Panc1 (cell line): ENCODE data around the gene CDCA3. TPM values are rescaled to one million over a fixed set of nuclear protein-coding genes. Genes with fewer than 3 reads are reported as not detected.

ENCODE experiments used
- ATAC-seq: fragments of 200-7000 bp; cut with Tn5 transposase; 2 replicates; pipeline ENCODE4 v1.9.1; 2020; ENCODE audit warnings: mild to moderate bottlenecking, moderate library complexity
- BruUV-seq: library from RNA; stranded (reverse); fragments of 400-500 nt; replicated peaks from 2 replicates; lab custom pipeline; 2021; lab: Mats Ljungman, UMichigan
- CTCF ChIA-PET: fragments of 300-600 bp; sonication (Branson Sonifier 250); formaldehyde crosslinking; loops from one replicate; lab custom pipeline; 2022; ENCODE audit warnings: antibody characterized with exemption; lab: Charles Lee
- POLR2A ChIA-PET: fragments of 300-600 bp; sonication (Branson Sonifier 250); formaldehyde crosslinking; loops from one replicate; lab custom pipeline; 2022; ENCODE audit warnings: antibody characterized with exemption; lab: Charles Lee
- DNase-seq: peaks from one replicate; pipeline ENCODE4 v3.0.0-alpha.2; 2010; ENCODE audit warnings: low read depth, low spot score
- H3K27ac ChIP-seq: 2 replicates; pipeline ENCODE4 v1.5.1; 2011; ENCODE audit warnings: mild to moderate bottlenecking, low read length, inconsistent platforms
- H3K27me3 ChIP-seq: fragments of 200-500 bp; sonication (Bioruptor generic); 2 replicates; pipeline ENCODE4 v1.6.0; 2014; ENCODE audit warnings: low read length, inconsistent platforms; ENCODE audit not compliant: control insufficient read depth, insufficient read depth
- H3K36me3 ChIP-seq: fragments of 200-500 bp; sonication (Bioruptor generic); 2 replicates; pipeline ENCODE4 v1.5.1; 2014; ENCODE audit warnings: inconsistent platforms, mild to moderate bottlenecking, low read length, moderate library complexity; ENCODE audit not compliant: control insufficient read depth, insufficient read depth
- H3K4me1 ChIP-seq: 2 replicates; pipeline ENCODE4 v1.5.1; 2011; ENCODE audit warnings: inconsistent platforms, mild to moderate bottlenecking, low read length, moderate library complexity; ENCODE audit not compliant: control insufficient read depth, insufficient read depth
- H3K4me3 ChIP-seq, 2 experiments: 2 replicates each; pipeline ENCODE4 v1.5.1; 2011 to 2012; ENCODE audit warnings: low read depth in 2 of 2, low read length in 2 of 2, mild to moderate bottlenecking in 2 of 2, inconsistent platforms in 1 of 2, moderate library complexity in 1 of 2
- H3K9me3 ChIP-seq: fragments of 200-500 bp; sonication (Bioruptor generic); 2 replicates; pipeline ENCODE4 v1.5.1; 2014; ENCODE audit warnings: low read depth, mild to moderate bottlenecking, inconsistent platforms, low read length, moderate library complexity; ENCODE audit not compliant: control insufficient read depth, insufficient read depth
- CTCF ChIP-seq: fragments of 450-650 bp; IDR thresholded peaks from 2 replicates; pipeline ENCODE4 v1.5.1; 2017; ENCODE audit warnings: mild to moderate bottlenecking
- POLR2AphosphoS5 ChIP-seq: IDR thresholded peaks from 2 replicates; pipeline ENCODE4 v1.6.1; 2012; ENCODE audit warnings: mild to moderate bottlenecking, low read depth, low read length, moderate library complexity
- REST ChIP-seq, 2 experiments: IDR thresholded peaks; 2 replicates each; pipeline ENCODE4 v1.6.1; 2011 to 2012; ENCODE audit warnings: low read depth in 2 of 2, control low read depth in 1 of 2, low read length in 1 of 2, mild to moderate bottlenecking in 1 of 2, moderate library complexity in 1 of 2; ENCODE audit not compliant: insufficient read depth in 1 of 2
- SIN3A ChIP-seq: IDR thresholded peaks from 2 replicates; pipeline ENCODE4 v1.6.1; 2012; ENCODE audit warnings: low read depth, mild to moderate bottlenecking, low read length, moderate library complexity, borderline replicate concordance; ENCODE audit not compliant: insufficient read depth
- TCF7L2 ChIP-seq: IDR thresholded peaks from 2 replicates; pipeline ENCODE4 v1.6.1; 2011; ENCODE audit warnings: mild to moderate bottlenecking, low read depth, low read length, inconsistent platforms
- in situ Hi-C: cut with HindIII; loops from 2 replicates; pipeline ENCODE4 v1.10.0; 2016; ENCODE audit warnings: low sequenced_read_pairs, low pct_unique_long_range_greater_than_20kb
- intact Hi-C: fragments of 100-400 bp; cut with micrococcal nuclease; formaldehyde crosslinking; loops from one replicate; pipeline ENCODE4 v1.10.0; 2022; ENCODE audit not compliant: unreplicated experiment
- total RNA-seq: library from RNA; stranded (reverse); gene quantifications from one replicate; pipeline ENCODE4 v1.2.1, GENCODE V29; 2021; ENCODE audit not compliant: unreplicated experiment

Gene CDCA3
- total RNA-seq, 1 experiment from 2014 or later, result 59.0 TPM

GRCh38 chr12:6846316-6846869, 4.7 kb downstream of the CDCA3 start:
- intact Hi-C loops, result no loop called here
- no peak overlapping the region for H3K4me3 ChIP-seq
- TF ChIP-seq TCF7L2 (no peak), POLR2AphosphoS5 (no peak), REST (IDR thresholded peaks at IDR 0.05; ENCODE audit: insufficient read depth in 1 of 2, low read depth in 2 of 2, low read length in 1 of 2) (no peak), SIN3A (no peak), CTCF (no peak)
- H3K36me3 ChIP-seq, result peaks cover 10% of the 10 kb centered on the region
- ATAC-seq, result no peak
- DNase-seq, result no peak
- CTCF ChIA-PET, result no interaction called here
- in situ Hi-C loops, result no loop called here
- no peaks in the 10 kb centered on the region for H3K9me3 ChIP-seq
- H3K27ac ChIP-seq, result no peak overlapping the region
- H3K27me3 ChIP-seq, result no peaks in the 10 kb centered on the region
- no TSS peak for BruUV-seq
- H3K4me1 ChIP-seq, result peaks cover 7% of the 10 kb centered on the region
- POLR2A ChIA-PET, result no interaction called here

GRCh38 chr12:6845395-6845794, 5.7 kb downstream of the CDCA3 start:
- DNase-seq, result no peak
- H3K27ac ChIP-seq, result no peak overlapping the region
- intact Hi-C loops, result no loop called here
- in situ Hi-C loops, result no loop called here
- no peaks in the 10 kb centered on the region for H3K9me3 ChIP-seq
- no peaks in the 10 kb centered on the region for H3K27me3 ChIP-seq
- H3K36me3 ChIP-seq, result peaks cover 7% of the 10 kb centered on the region
- H3K4me1 ChIP-seq, result peaks cover 7% of the 10 kb centered on the region
- ChIA-PET CTCF (no interaction called here), POLR2A (no interaction called here)
- no peak overlapping the region for H3K4me3 ChIP-seq
- no peak; the same call in 1 of the 2 replicates for ATAC-seq
- TF ChIP-seq CTCF (no peak), REST (IDR thresholded peaks at IDR 0.05; ENCODE audit: insufficient read depth in 1 of 2, low read depth in 2 of 2, low read length in 1 of 2) (no peak), POLR2AphosphoS5 (no peak), SIN3A (no peak), TCF7L2 (no peak)
- no TSS peak for BruUV-seq
